Measurements from ENCODE around the gene DNASE2B. TPM values are rescaled to one million over a fixed set of nuclear protein-coding genes. Genes with fewer than 3 reads are reported as not detected.

Gene DNASE2B
- polyA plus RNA-seq, 2 of the 4 experiments (the other 2 are of a cell fraction), result not detected

DNA sequence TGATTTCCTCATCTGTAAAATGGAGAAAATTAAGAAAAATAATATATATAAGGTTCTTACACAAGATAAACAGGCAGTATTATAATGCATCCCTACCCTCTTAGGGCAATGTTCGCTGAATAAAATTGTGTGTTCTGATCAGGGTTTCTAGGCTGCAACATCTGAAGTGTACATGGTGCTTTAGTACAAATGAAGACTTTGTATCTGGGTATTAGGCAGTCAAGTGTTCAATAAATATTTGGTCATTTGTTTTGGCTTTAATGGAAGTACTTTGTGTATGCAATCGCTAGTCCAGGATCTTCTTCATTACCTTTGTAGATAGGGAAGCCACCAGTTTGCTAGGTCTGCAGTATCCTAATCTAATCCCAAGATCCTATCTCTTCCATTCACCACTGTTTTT lies 28.1 kb downstream of the DNASE2B start:
- ATAC-seq (no peak), DNase-seq (ENCODE audit: low read depth in 1 of 2, low spot score in 1 of 2) (no peak), FAIRE-seq (no peak)
- WGBS (ENCODE audit: missing lambda C conversion rate), result 92% methylated on average over 2 of the region's 2 CpGs
- Histone ChIP-seq H3K4me2 (no peak overlapping the region), H3K9me3 (peaks cover 9% of the 10 kb centered on the region; the same call in 2 of the 3 replicates), H3K27ac (no peak overlapping the region), H3K4me3 (no peak overlapping the region), H3K4me1 (no peaks in the 10 kb centered on the region)
- ChIA-PET CTCF (no interaction called here), POLR2A (no interaction called here)
- TF ChIP-seq GATA3 (IDR thresholded peaks at IDR 0.05; ENCODE audit: borderline replicate concordance) (no peak), ZNF302 (CRISPR knock-in tag; IDR thresholded peaks at IDR 0.05) (no peak), ZSCAN20 (CRISPR knock-in tag; IDR thresholded peaks at IDR 0.05) (no peak), MAFK (IDR thresholded peaks at IDR 0.05; ENCODE audit: partially characterized antibody) (no peak), HOXA7 (CRISPR knock-in tag; IDR thresholded peaks at IDR 0.05) (no peak), HOXB13 (CRISPR knock-in tag; IDR thresholded peaks at IDR 0.05; ENCODE audit: low read depth) (no peak), CHD2 (IDR thresholded peaks at IDR 0.05; ENCODE audit: low read length, partially characterized antibody) (no peak), CBX2 (IDR thresholded peaks at IDR 0.05; ENCODE audit: borderline replicate concordance, low read depth) (no peak), FOXS1 (CRISPR knock-in tag; IDR thresholded peaks at IDR 0.05) (no peak), JUNB (IDR thresholded peaks at IDR 0.05) (no peak), RFX5 (IDR thresholded peaks at IDR 0.05) (no peak), JUN (IDR thresholded peaks at IDR 0.05) (no peak), RCOR1 (IDR thresholded peaks at IDR 0.05; ENCODE audit: low read depth, low read length) (no peak), RNF2 (IDR thresholded peaks at IDR 0.05; ENCODE audit: borderline replicate concordance, low read depth) (no peak), HEYL (CRISPR knock-in tag; IDR thresholded peaks at IDR 0.05) (no peak)
- TF ChIP-seq, protein P1, sequence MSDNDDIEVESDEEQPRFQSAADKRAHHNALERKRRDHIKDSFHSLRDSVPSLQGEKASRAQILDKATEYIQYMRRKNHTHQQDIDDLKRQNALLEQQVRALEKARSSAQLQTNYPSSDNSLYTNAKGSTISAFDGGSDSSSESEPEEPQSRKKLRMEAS (IDR thresholded peaks at IDR 0.05), result no peak
- TF ChIP-seq, protein P2, sequence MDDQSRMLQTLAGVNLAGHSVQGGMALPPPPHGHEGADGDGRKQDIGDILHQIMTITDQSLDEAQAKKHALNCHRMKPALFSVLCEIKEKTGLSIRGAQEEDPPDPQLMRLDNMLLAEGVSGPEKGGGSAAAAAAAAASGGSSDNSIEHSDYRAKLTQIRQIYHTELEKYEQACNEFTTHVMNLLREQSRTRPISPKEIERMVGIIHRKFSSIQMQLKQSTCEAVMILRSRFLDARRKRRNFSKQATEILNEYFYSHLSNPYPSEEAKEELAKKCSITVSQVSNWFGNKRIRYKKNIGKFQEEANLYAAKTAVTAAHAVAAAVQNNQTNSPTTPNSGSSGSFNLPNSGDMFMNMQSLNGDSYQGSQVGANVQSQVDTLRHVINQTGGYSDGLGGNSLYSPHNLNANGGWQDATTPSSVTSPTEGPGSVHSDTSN (IDR thresholded peaks at IDR 0.05), result no peak

DNA sequence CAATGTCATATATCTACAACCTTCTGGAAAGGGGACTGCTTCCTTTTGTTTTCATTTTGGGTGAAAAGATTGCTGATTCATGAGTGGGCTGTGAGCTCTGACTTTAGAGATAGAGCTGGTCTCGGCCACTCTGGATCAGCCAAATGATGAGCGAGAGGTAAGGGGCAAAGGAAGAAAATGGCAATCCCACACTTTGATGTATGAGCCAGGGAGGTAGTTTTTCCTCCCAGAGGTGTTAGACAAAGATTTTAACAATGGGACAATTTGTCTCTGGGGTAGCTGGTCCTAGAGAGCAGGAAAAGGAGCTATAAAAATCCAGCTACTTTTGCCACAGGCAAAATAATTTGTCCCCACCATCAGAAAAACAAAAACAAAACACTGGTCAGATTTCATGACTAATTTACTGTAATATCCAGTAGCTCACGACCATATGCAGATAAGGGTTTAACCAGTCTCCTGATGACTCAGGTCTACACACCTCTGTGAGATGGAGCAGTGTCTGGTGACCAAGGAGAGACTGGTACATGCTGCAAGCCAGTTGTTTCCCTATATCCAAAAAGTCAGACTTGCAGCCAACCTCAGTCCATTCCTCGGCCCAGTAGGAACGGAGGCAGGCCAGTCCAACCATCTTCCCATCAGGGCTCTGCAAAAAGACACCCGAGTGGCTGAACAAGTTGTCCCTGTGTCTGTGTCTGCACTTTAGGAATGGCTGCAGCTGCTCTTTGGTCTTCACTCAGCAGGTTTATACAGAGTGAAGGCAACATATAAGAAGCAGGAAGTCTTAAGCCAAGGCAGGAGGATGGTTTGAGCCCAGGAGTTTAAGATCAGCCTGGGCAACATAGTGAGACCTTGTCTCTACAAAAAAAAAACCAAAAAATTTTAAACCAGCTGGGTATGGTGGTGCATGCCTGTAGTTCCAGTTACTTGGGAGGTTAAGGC lies 29.2 kb downstream of the DNASE2B start:
- H3K4me1 ChIP-seq, result no peaks in the 10 kb centered on the region
- ATAC-seq, result no peak
- no peak for DNase-seq (ENCODE audit: low read depth in 1 of 2, low spot score in 1 of 2)
- POLR2A ChIA-PET, result no interaction called here
- no peak overlapping the region for H3K4me3 ChIP-seq
- TF ChIP-seq HOXA7 (CRISPR knock-in tag; IDR thresholded peaks at IDR 0.05) (no peak), MAZ (IDR thresholded peaks at IDR 0.05; ENCODE audit: borderline replicate concordance, low read depth, low read length) (no peak), HOXB13 (CRISPR knock-in tag; IDR thresholded peaks at IDR 0.05; ENCODE audit: low read depth) (no peak), EHF (CRISPR knock-in tag; IDR thresholded peaks at IDR 0.05) (no peak)
- TF ChIP-seq, protein P2 (IDR thresholded peaks at IDR 0.05), result no peak
- WGBS (ENCODE audit: missing lambda C conversion rate), result 68% methylated on average over 6 of the region's 6 CpGs
- no peak for FAIRE-seq
- CTCF ChIA-PET, result interaction anchor here (0.7 to 1.4 kb wide), 3 partner anchors 203 to 509 kb away, joined by 4 to 6 read pairs (median 5); no protein-coding TSS in a partner anchor
- no peak overlapping the region for H3K27ac ChIP-seq
- peaks cover 9% of the 10 kb centered on the region; the same call in 2 of the 3 replicates for H3K9me3 ChIP-seq
- no peak overlapping the region for H3K4me2 ChIP-seq

DNA sequence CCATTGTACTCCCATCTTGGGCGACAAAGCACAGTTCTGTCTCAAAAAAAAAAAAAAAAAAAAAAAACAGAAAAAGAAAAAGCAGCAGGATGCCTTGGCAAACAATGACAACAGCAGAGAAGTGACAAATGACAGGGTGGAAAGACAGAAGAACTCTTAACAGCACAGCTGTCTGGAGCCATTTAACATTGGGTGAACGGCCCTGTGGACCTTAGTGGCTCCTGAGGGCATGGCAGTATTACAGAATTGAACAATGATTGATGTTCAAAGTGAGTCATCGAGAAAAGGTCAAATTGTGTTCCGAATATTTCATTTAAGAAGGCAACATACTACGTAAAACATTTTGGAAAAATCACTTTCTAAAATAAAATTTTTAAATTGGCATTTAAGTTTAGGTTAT lies 30.0 kb downstream of the DNASE2B start:
- Histone ChIP-seq H3K27ac (no peak overlapping the region), H3K4me3 (no peak overlapping the region), H3K4me2 (no peak overlapping the region), H3K4me1 (peaks cover 2% of the 10 kb centered on the region; the same call in 2 of the 3 replicates), H3K9me3 (peaks cover 9% of the 10 kb centered on the region; the same call in 2 of the 3 replicates)
- FAIRE-seq (no peak), ATAC-seq (no peak), DNase-seq (ENCODE audit: low read depth in 1 of 2, low spot score in 1 of 2) (no peak)
- ChIA-PET CTCF (interaction anchor here (1.4 kb wide), 1 partner anchor 287 kb away, joined by 6 read pairs; no protein-coding TSS in a partner anchor), POLR2A (no interaction called here)
- WGBS (ENCODE audit: missing lambda C conversion rate), result 71% methylated on average over 4 of the region's 5 CpGs
- TF ChIP-seq NFE2L2 (conservative IDR thresholded peaks at IDR 0.05; ENCODE audit: low read length), result no peak
- TF ChIP-seq KDM5A (IDR thresholded peaks at IDR 0.05), result no peak
- TF ChIP-seq, protein P3, sequence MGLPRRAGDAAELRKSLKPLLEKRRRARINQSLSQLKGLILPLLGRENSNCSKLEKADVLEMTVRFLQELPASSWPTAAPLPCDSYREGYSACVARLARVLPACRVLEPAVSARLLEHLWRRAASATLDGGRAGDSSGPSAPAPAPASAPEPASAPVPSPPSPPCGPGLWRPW (IDR thresholded peaks at IDR 0.05), result no peak
- TF ChIP-seq, protein P4, sequence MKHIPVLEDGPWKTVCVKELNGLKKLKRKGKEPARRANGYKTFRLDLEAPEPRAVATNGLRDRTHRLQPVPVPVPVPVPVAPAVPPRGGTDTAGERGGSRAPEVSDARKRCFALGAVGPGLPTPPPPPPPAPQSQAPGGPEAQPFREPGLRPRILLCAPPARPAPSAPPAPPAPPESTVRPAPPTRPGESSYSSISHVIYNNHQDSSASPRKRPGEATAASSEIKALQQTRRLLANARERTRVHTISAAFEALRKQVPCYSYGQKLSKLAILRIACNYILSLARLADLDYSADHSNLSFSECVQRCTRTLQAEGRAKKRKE (CRISPR knock-in tag; IDR thresholded peaks at IDR 0.05; ENCODE audit: low read depth), result no peak
- no peak for TF ChIP-seq ESRRA (IDR thresholded peaks at IDR 0.05; ENCODE audit: borderline replicate concordance, low read length)
- TF ChIP-seq, protein P5, sequence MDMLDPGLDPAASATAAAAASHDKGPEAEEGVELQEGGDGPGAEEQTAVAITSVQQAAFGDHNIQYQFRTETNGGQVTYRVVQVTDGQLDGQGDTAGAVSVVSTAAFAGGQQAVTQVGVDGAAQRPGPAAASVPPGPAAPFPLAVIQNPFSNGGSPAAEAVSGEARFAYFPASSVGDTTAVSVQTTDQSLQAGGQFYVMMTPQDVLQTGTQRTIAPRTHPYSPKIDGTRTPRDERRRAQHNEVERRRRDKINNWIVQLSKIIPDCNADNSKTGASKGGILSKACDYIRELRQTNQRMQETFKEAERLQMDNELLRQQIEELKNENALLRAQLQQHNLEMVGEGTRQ (IDR thresholded peaks at IDR 0.05), result no peak
- TF ChIP-seq SREBF2 (IDR thresholded peaks at IDR 0.05), result no peak
- no peak for TF ChIP-seq ZFP36 (IDR thresholded peaks at IDR 0.05; ENCODE audit: borderline replicate concordance, partially characterized antibody)

All from A549 (cell line).